Tibial artery (tissue), 4 donors: ENCODE data around the gene GNB1.

Source experiments
- DNase-seq, 2 donors: peaks; one replicate each; pipeline ENCODE4 v3.0.0-alpha.2; 2019
- H3K27ac ChIP-seq, 2 donors: fragments of 200-600 bp; sonication (generic) in 1 of 2; 1 replicate in 1 of 2; 2 replicates in 1 of 2; pipeline ENCODE4 v1.5.1; 2018 to 2019; ENCODE audit warnings: mild to moderate bottlenecking in 1 of 2
- H3K27me3 ChIP-seq, 2 donors: fragments of 200-600 bp; sonication (generic) in 1 of 2; one replicate each; pipeline versions ENCODE4 v1.5.1 to v1.6.0; 2016 to 2019
- H3K36me3 ChIP-seq, 3 donors: fragments of 200-600 bp; sonication (generic) in 2 of 3; one replicate each; pipeline ENCODE4 v1.5.1; 2016 to 2019; ENCODE audit warnings: mild to moderate bottlenecking in 2 of 3
- H3K4me1 ChIP-seq, 4 donors: fragments of 200-600 bp; sonication (generic) in 2 of 4; 1 replicate in 3 of 4; 2 replicates in 1 of 4; pipeline ENCODE4 v1.5.1; 2016 to 2019
- H3K4me3 ChIP-seq, 2 donors: fragments of 200-600 bp; sonication (generic) in 1 of 2; 1 replicate in 1 of 2; 2 replicates in 1 of 2; pipeline ENCODE4 v1.5.1; 2018 to 2019; ENCODE audit warnings: mild to moderate bottlenecking in 2 of 2
- H3K9me3 ChIP-seq, 3 donors: fragments of 200-600 bp; sonication (generic) in 1 of 3; one replicate each; pipeline ENCODE4 v1.5.1; 2016 to 2019
- CTCF ChIP-seq, 2 experiments: fragments of 200-600 bp in 1 of 2; fragments of 450-650 bp in 1 of 2; IDR thresholded peaks; one replicate each; pipeline ENCODE4 v1.5.1; 2017 to 2019; ENCODE audit warnings: antibody characterized with exemption in 2 of 2, mild to moderate bottlenecking in 1 of 2, moderate library complexity in 1 of 2
- intact Hi-C: fragments of 100-400 bp; cut with DNase I; formaldehyde crosslinking; loops from one replicate; pipeline ENCODE4 v1.15.0; 2023; ENCODE audit warnings: low total_unique reads

Gene GNB1

GRCh38 chr1:1921459-1921862 is 30.6 kb upstream of the GNB1 start:
- no peaks in the 10 kb centered on the region for H3K9me3 ChIP-seq
- H3K27ac ChIP-seq: no peak overlapping the region
- no peak for TF ChIP-seq CTCF (IDR thresholded peaks at IDR 0.05)
- H3K4me1 ChIP-seq: peaks cover 0 to 20% (median 16%) of the 10 kb centered on the region in 4 donors
- no peak for DNase-seq
- H3K36me3 ChIP-seq: no peaks in the 10 kb centered on the region
- H3K27me3 ChIP-seq: peaks cover 0 to 8% of the 10 kb centered on the region in 2 donors
- intact Hi-C loops: no loop called here
- no peak overlapping the region for H3K4me3 ChIP-seq

- no peak overlapping the region for H3K27ac ChIP-seq
- no peak for DNase-seq
- H3K36me3 ChIP-seq: no peaks in the 10 kb centered on the region
- peaks cover 0 to 20% (median 16%) of the 10 kb centered on the region in 4 donors for H3K4me1 ChIP-seq
- no peak overlapping the region for H3K4me3 ChIP-seq
- intact Hi-C loops: no loop called here
- no peaks in the 10 kb centered on the region for H3K9me3 ChIP-seq
- TF ChIP-seq CTCF (IDR thresholded peaks at IDR 0.05): no peak
- peaks cover 0 to 12% of the 10 kb centered on the region in 2 donors for H3K27me3 ChIP-seq
These were observed 29.9 kb upstream of the GNB1 start for GRCh38 chr1:1920608-1921458.

GRCh38 chr1:1920057-1920607 is 29.2 kb upstream of the GNB1 start:
- Histone ChIP-seq H3K36me3 (no peaks in the 10 kb centered on the region), H3K4me1 (peaks cover 0 to 20% (median 16%) of the 10 kb centered on the region in 4 donors), H3K27me3 (peaks cover 0 to 19% of the 10 kb centered on the region in 2 donors), H3K4me3 (peak overlapping the region; percentile 51 to 59), H3K9me3 (no peaks in the 10 kb centered on the region), H3K27ac (peak overlapping the region in 1 of 2 donors; percentile 69)
- TF ChIP-seq CTCF (IDR thresholded peaks at IDR 0.05): no peak
- DNase-seq: no peak
- intact Hi-C loops: no loop called here

- no peaks in the 10 kb centered on the region for H3K36me3 ChIP-seq
- peak; percentile 96 to 99 for DNase-seq
- H3K27me3 ChIP-seq: peaks cover 0 to 24% of the 10 kb centered on the region in 2 donors
- TF ChIP-seq CTCF (IDR thresholded peaks at IDR 0.05): no peak
- intact Hi-C loops: no loop called here
- no peaks in the 10 kb centered on the region for H3K9me3 ChIP-seq
- peaks cover 0 to 20% (median 16%) of the 10 kb centered on the region in 4 donors for H3K4me1 ChIP-seq
- peak overlapping the region; percentile 20 to 69 for H3K27ac ChIP-seq
- peak overlapping the region; percentile 51 to 59 for H3K4me3 ChIP-seq
These were observed 28.6 kb upstream of the GNB1 start for GRCh38 chr1:1919304-1920056.

- peaks cover 0 to 29% of the 10 kb centered on the region in 2 donors for H3K27me3 ChIP-seq
- no peaks in the 10 kb centered on the region for H3K36me3 ChIP-seq
- no peak for TF ChIP-seq CTCF (IDR thresholded peaks at IDR 0.05)
- peak within 1 kb of the TSS; percentile 51 to 59 for H3K4me3 ChIP-seq
- peak; percentile 41 to 83 for DNase-seq
- peak within 1 kb of the TSS; percentile 20 to 69 for H3K27ac ChIP-seq
- no peaks in the 10 kb centered on the region for H3K9me3 ChIP-seq
- H3K4me1 ChIP-seq: peaks cover 0 to 20% (median 16%) of the 10 kb centered on the region in 4 donors
- intact Hi-C loops: no loop called here
These were observed 28.0 kb upstream of the GNB1 start, which contains the start of gene TMEM52 for GRCh38 chr1:1918901-1919303. Gene TMEM52, minus strand, starts transcription at chr1:1919279. Its CDS starts 14 bp downstream, at chr1:1919265.
